ENCODE results near the gene HGD. TPM values are rescaled to one million over a fixed set of nuclear protein-coding genes. Genes with fewer than 3 reads are reported as not detected.

The HGD gene
- total RNA-seq, 1 experiment from 2014 or later: 0.33 TPM

DNA sequence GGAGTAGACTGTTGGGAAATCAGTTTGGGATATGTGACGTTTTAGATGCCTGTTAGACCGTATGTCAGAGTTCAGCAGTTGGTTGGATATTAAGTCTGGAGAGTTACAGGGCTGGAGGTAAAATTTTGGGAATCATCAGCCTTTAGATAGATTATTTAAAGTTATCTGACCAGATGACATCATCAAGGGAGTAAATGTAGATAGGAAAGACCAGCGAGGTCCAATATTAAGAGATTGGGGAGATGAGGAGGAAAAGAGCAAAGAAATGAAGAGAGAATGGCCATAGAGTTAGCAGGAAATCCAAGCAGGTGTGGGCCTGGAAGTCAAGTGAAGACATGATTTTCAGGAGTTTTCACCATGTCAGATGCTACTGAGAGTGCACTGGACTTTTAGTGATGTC lies 82.8 kb downstream of the HGD start:
- H3K27me3 Mint-ChIP-seq (ENCODE audit: low read depth): no peaks in the 10 kb centered on the region; the same call in 1 of the 2 replicates
- no peak overlapping the region for H2AFZ ChIP-seq (ENCODE audit: low read length)
- H2BK20ac ChIP-seq (ENCODE audit: low read depth, low read length, poor library complexity, severe bottlenecking): no peak overlapping the region
- TF ChIP-seq, protein P1, sequence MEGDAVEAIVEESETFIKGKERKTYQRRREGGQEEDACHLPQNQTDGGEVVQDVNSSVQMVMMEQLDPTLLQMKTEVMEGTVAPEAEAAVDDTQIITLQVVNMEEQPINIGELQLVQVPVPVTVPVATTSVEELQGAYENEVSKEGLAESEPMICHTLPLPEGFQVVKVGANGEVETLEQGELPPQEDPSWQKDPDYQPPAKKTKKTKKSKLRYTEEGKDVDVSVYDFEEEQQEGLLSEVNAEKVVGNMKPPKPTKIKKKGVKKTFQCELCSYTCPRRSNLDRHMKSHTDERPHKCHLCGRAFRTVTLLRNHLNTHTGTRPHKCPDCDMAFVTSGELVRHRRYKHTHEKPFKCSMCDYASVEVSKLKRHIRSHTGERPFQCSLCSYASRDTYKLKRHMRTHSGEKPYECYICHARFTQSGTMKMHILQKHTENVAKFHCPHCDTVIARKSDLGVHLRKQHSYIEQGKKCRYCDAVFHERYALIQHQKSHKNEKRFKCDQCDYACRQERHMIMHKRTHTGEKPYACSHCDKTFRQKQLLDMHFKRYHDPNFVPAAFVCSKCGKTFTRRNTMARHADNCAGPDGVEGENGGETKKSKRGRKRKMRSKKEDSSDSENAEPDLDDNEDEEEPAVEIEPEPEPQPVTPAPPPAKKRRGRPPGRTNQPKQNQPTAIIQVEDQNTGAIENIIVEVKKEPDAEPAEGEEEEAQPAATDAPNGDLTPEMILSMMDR (conservative IDR thresholded peaks at IDR 0.05): no peak
- no peaks in the 10 kb centered on the region for H3K4me1 ChIP-seq (ENCODE audit: insufficient read depth, low read length)
- no peak overlapping the region for H3K18ac ChIP-seq (ENCODE audit: insufficient read length, low read depth, low read length)
- H4K20me1 ChIP-seq (ENCODE audit: control insufficient read depth, insufficient read depth, insufficient read length): no peaks in the 10 kb centered on the region
- peaks cover 6 to 23% (median 21%) of the 10 kb centered on the region in 3 experiments for H3K36me3 Mint-ChIP-seq (ENCODE audit: insufficient read depth in 1 of 3, low read depth in 3 of 3)
- no peaks in the 10 kb centered on the region for H3K27me3 ChIP-seq (ENCODE audit: insufficient read depth, low read length)
- no peak overlapping the region for H2BK120ac ChIP-seq (ENCODE audit: low read depth, low read length, poor library complexity, severe bottlenecking)
- H3K27ac ChIP-seq (ENCODE audit: insufficient read length, low read depth, low read length): no peak overlapping the region
- H3K4me3 Mint-ChIP-seq: no peak overlapping the region
- no peak overlapping the region for H3K14ac ChIP-seq (ENCODE audit: insufficient read depth, low read length)
- no peak for DNase-seq
- H2BK12ac ChIP-seq (ENCODE audit: insufficient read length, low read depth, low read length): no peak overlapping the region
- no peak overlapping the region for H2BK15ac ChIP-seq (ENCODE audit: low read depth, low read length)
- H3K4me2 ChIP-seq (ENCODE audit: insufficient read depth, insufficient read length, low read length): no peak overlapping the region
- H3T11ph ChIP-seq (ENCODE audit: low read length): no peak overlapping the region
- no peak overlapping the region for H3K9ac ChIP-seq (ENCODE audit: extremely low read depth, insufficient read length, low read length)
- H3K23ac ChIP-seq (ENCODE audit: insufficient read length, low read depth, low read length): no peak overlapping the region
- H3K9me3 ChIP-seq (ENCODE audit: control insufficient read depth, low read depth, low read length): no peaks in the 10 kb centered on the region
- no peak overlapping the region for H2AK5ac ChIP-seq (ENCODE audit: insufficient read length, low read length)
- H4K91ac ChIP-seq (ENCODE audit: insufficient read length, low read depth, low read length): no peak overlapping the region
- H3K79me1 ChIP-seq (ENCODE audit: insufficient read depth, low read depth, low read length, poor library complexity, severe bottlenecking): no peaks in the 10 kb centered on the region
- no peak overlapping the region for H3K4ac ChIP-seq (ENCODE audit: low read depth, low read length)
- H3K23me2 ChIP-seq (ENCODE audit: insufficient read length, low read depth, low read length, poor library complexity, severe bottlenecking): no peaks in the 10 kb centered on the region
- no peak overlapping the region for H4K5ac ChIP-seq (ENCODE audit: insufficient read length, low read depth, low read length)
- peaks cover 9% of the 10 kb centered on the region; the same call in 1 of the 2 replicates for H3K79me2 ChIP-seq (ENCODE audit: insufficient read depth, low read length)
- peaks cover 7 to 8% of the 10 kb centered on the region in 2 experiments for H3K4me1 Mint-ChIP-seq
- no peak overlapping the region for H4K8ac ChIP-seq (replicated peaks; ENCODE audit: insufficient read length, low read depth, low read length)
- no CpG with 5 or more reads among the region's 3 CpGs for WGBS (ENCODE audit: extremely low coverage, insufficient read length, low lambda C conversion rate)
- no peaks in the 10 kb centered on the region for H3K9me3 Mint-ChIP-seq
- H3K56ac ChIP-seq (ENCODE audit: insufficient read length, low read depth, low read length): no peak overlapping the region
- no peak overlapping the region for H2BK5ac ChIP-seq (ENCODE audit: insufficient read length, low read length)
- no peak overlapping the region for H3K27ac Mint-ChIP-seq
